Measurements from ENCODE around the gene PSORS1C1.

DNA sequence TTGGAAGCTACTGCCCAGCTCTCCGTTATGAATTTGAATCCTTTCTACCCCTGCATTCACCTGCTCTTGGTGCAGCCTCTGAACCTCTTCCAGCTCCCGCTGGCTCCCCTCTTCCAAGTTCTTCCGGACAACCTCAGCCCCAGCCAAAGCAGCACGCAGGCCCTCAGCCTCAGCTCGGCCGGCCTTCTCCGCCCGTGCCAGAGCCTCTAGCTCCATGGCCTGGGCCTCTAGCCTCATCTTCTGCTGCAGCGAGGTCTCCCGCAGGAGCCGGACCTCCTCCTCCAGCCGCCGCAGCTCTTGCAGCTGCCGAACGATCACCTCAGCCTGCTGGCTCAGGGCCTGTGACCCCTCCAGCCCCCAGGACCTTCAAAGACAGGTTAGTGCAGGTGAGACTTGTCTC lies 39.8 kb downstream of the PSORS1C1 start:
- TF ChIP-seq CTCF (IDR thresholded peaks at IDR 0.05; ENCODE audit: poor library complexity) (no peak), EZH2 (IDR thresholded peaks at IDR 0.05; ENCODE audit: borderline replicate concordance) (no peak), EZH2phosphoT487 (IDR thresholded peaks at IDR 0.05; ENCODE audit: low read depth, severe bottlenecking, unreplicated experiment) (no peak)
